HEK293 (cell line): ENCODE data around the gene AGAP5.

Experiments
- CTCF ChIA-PET: fragments of 350-600 bp; formaldehyde crosslinking; extraction: SDS; loops from one replicate; lab custom pipeline; 2021; ENCODE audit warnings: antibody characterized with exemption; lab: Yijun Ruan, JAX
- POLR2A ChIA-PET: fragments of 300-600 bp; formaldehyde crosslinking; extraction: SDS; loops from one replicate; lab custom pipeline; 2020; ENCODE audit warnings: antibody characterized with exemption, inconsistent platforms; lab: Yijun Ruan, JAX
- H3K27ac ChIP-seq: fragments of 200-500 bp; sonication (Bioruptor generic); 2 replicates; pipeline ENCODE4 v1.5.1; 2014; ENCODE audit warnings: low read depth, low read length, control low read depth, inconsistent platforms; ENCODE audit errors: extremely low read depth
- H3K36me3 ChIP-seq, 2 experiments: fragments of 200-500 bp in 1 of 2; sonication (Bioruptor generic) in 1 of 2; 1 replicate in 1 of 2; 2 replicates in 1 of 2; pipeline ENCODE4 v1.5.1; 2014 to 2017; ENCODE audit warnings: inconsistent platforms in 2 of 2, low read length in 2 of 2; ENCODE audit not compliant: control insufficient read depth in 2 of 2, insufficient read depth in 1 of 2
- H3K4me1 ChIP-seq: fragments of 200-500 bp; sonication (Bioruptor generic); 2 replicates; pipeline ENCODE4 v1.5.1; 2014; ENCODE audit warnings: mild to moderate bottlenecking, low read length, inconsistent platforms; ENCODE audit not compliant: control insufficient read depth, insufficient read depth
- H3K4me3 ChIP-seq: 2 replicates; pipeline ENCODE4 v1.5.1; 2011; ENCODE audit warnings: low read depth, mild to moderate bottlenecking, control low read depth, low read length, moderate library complexity
- H3K9me3 ChIP-seq: fragments of 200-500 bp; sonication (Bioruptor generic); 2 replicates; pipeline ENCODE4 v1.5.1; 2014; ENCODE audit warnings: low read depth, low read length, inconsistent platforms; ENCODE audit not compliant: control insufficient read depth, insufficient read depth
- CTCF ChIP-seq: fragments of 450-650 bp; formaldehyde crosslinking; IDR thresholded peaks from 2 replicates; pipeline ENCODE4 v1.5.1; 2016; ENCODE audit warnings: missing biosample characterization, missing genetic modification characterization
- MZF1 ChIP-seq: fragments of 450-650 bp; formaldehyde crosslinking; IDR thresholded peaks from 2 replicates; pipeline ENCODE4 v1.5.1; 2017; ENCODE audit warnings: missing biosample characterization, missing genetic modification characterization, borderline replicate concordance
- REPIN1 ChIP-seq: fragments of 450-650 bp; formaldehyde crosslinking; IDR thresholded peaks from 2 replicates; pipeline ENCODE4 v1.5.1; 2017; ENCODE audit warnings: missing biosample characterization, missing genetic modification characterization, low read depth
- ZBTB17 ChIP-seq: fragments of 450-650 bp; formaldehyde crosslinking; IDR thresholded peaks from 2 replicates; pipeline ENCODE4 v1.5.1; 2016; ENCODE audit warnings: missing biosample characterization, missing genetic modification characterization
- ZEB2 ChIP-seq: fragments of 450-650 bp; formaldehyde crosslinking; IDR thresholded peaks from 2 replicates; pipeline ENCODE4 v1.5.1; 2016; ENCODE audit warnings: missing biosample characterization, missing genetic modification characterization
- ZNF121 ChIP-seq: fragments of 450-650 bp; formaldehyde crosslinking; IDR thresholded peaks from 2 replicates; pipeline ENCODE4 v1.5.1; 2016; ENCODE audit warnings: missing biosample characterization, missing genetic modification characterization
- ZNF133 ChIP-seq: fragments of 450-650 bp; formaldehyde crosslinking; IDR thresholded peaks from 2 replicates; pipeline ENCODE4 v1.5.1; 2016; ENCODE audit warnings: missing biosample characterization, missing genetic modification characterization
- ZNF157 ChIP-seq: fragments of 450-650 bp; formaldehyde crosslinking; IDR thresholded peaks from 2 replicates; pipeline ENCODE4 v1.5.1; 2016; ENCODE audit warnings: missing biosample characterization, missing genetic modification characterization
- ZNF302 ChIP-seq: fragments of 450-650 bp; formaldehyde crosslinking; IDR thresholded peaks from 2 replicates; pipeline ENCODE4 v1.5.1; 2016; ENCODE audit warnings: missing biosample characterization, missing genetic modification characterization, low read depth
- ZNF701 ChIP-seq: fragments of 450-650 bp; formaldehyde crosslinking; IDR thresholded peaks from 2 replicates; pipeline ENCODE4 v1.5.1; 2016; ENCODE audit warnings: missing biosample characterization, missing genetic modification characterization
- ZNF768 ChIP-seq: fragments of 450-650 bp; formaldehyde crosslinking; IDR thresholded peaks from 2 replicates; pipeline ENCODE4 v1.5.1; 2018; ENCODE audit warnings: missing biosample characterization, mild to moderate bottlenecking, missing genetic modification characterization
- ZSCAN4 ChIP-seq: fragments of 450-650 bp; formaldehyde crosslinking; IDR thresholded peaks from 2 replicates; pipeline ENCODE4 v1.5.1; 2017; ENCODE audit warnings: missing biosample characterization, missing genetic modification characterization
- TF ChIP-seq, protein P1 (sequence below): fragments of 450-650 bp; formaldehyde crosslinking; IDR thresholded peaks from 2 replicates; pipeline ENCODE4 v1.5.1; 2017; ENCODE audit warnings: missing biosample characterization, missing genetic modification characterization
- TF ChIP-seq, protein P2 (sequence below): fragments of 450-650 bp; formaldehyde crosslinking; IDR thresholded peaks from 2 replicates; pipeline ENCODE4 v1.5.1; 2016; ENCODE audit warnings: missing biosample characterization, missing genetic modification characterization

Gene AGAP5

GRCh38 chr10:73644015-73644743 lies 53.7 kb downstream of the AGAP5 start (continued):
- TF ChIP-seq CTCF (tag by site-specific recombination): peak; percentile 79
- no peak for TF ChIP-seq ZEB2 (tag by site-specific recombination)
- TF ChIP-seq ZNF302 (tag by site-specific recombination): no peak
- no peak for TF ChIP-seq ZNF768
- TF ChIP-seq ZBTB17 (tag by site-specific recombination): peak; percentile 42; the same call in 1 of the 2 replicates
- TF ChIP-seq, protein P1, sequence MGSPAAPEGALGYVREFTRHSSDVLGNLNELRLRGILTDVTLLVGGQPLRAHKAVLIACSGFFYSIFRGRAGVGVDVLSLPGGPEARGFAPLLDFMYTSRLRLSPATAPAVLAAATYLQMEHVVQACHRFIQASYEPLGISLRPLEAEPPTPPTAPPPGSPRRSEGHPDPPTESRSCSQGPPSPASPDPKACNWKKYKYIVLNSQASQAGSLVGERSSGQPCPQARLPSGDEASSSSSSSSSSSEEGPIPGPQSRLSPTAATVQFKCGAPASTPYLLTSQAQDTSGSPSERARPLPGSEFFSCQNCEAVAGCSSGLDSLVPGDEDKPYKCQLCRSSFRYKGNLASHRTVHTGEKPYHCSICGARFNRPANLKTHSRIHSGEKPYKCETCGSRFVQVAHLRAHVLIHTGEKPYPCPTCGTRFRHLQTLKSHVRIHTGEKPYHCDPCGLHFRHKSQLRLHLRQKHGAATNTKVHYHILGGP (tag by site-specific recombination): no peak
- TF ChIP-seq ZNF157 (tag by site-specific recombination): no peak
- TF ChIP-seq MZF1 (tag by site-specific recombination): no peak
- no peak for TF ChIP-seq REPIN1
- TF ChIP-seq ZNF133: no peak
- TF ChIP-seq ZSCAN4 (tag by site-specific recombination): no peak

DNA sequence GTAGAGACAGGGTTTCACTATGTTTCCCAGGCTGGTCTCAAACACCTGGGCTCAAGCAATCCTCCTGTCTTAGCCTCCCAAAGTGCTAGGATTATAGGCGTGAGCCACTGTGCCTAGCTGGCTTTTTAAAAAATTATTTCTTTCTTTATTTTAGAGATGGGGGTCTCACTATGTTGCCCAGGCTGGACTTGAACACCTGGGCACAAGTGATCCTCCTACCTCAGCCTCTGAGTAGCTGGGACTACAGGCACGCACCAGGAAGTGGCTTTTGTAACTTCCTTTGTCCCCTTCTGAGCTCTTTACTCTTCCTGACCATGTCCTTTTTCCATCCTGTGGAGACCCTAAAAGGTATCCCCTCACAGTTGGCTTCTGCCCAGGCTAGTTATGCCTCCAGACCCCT lies 54.5 kb downstream of the AGAP5 start:
- POLR2A ChIA-PET: interaction anchor here (0.6 to 1.1 kb wide), 3 partner anchors 17 to 386 kb away, joined by 3 to 4 read pairs (median 3); no protein-coding TSS in a partner anchor

More for the DNA sequence above, 54.5 kb downstream of the AGAP5 start:
- H3K4me1 ChIP-seq: no peaks in the 10 kb centered on the region
- no peaks in the 10 kb centered on the region for H3K36me3 ChIP-seq
- H3K9me3 ChIP-seq: no peaks in the 10 kb centered on the region
- no peak overlapping the region for H3K4me3 ChIP-seq
- H3K27ac ChIP-seq: no peak overlapping the region
- peak; percentile 80 for TF ChIP-seq ZNF121 (tag by site-specific recombination)
- TF ChIP-seq, protein P2, sequence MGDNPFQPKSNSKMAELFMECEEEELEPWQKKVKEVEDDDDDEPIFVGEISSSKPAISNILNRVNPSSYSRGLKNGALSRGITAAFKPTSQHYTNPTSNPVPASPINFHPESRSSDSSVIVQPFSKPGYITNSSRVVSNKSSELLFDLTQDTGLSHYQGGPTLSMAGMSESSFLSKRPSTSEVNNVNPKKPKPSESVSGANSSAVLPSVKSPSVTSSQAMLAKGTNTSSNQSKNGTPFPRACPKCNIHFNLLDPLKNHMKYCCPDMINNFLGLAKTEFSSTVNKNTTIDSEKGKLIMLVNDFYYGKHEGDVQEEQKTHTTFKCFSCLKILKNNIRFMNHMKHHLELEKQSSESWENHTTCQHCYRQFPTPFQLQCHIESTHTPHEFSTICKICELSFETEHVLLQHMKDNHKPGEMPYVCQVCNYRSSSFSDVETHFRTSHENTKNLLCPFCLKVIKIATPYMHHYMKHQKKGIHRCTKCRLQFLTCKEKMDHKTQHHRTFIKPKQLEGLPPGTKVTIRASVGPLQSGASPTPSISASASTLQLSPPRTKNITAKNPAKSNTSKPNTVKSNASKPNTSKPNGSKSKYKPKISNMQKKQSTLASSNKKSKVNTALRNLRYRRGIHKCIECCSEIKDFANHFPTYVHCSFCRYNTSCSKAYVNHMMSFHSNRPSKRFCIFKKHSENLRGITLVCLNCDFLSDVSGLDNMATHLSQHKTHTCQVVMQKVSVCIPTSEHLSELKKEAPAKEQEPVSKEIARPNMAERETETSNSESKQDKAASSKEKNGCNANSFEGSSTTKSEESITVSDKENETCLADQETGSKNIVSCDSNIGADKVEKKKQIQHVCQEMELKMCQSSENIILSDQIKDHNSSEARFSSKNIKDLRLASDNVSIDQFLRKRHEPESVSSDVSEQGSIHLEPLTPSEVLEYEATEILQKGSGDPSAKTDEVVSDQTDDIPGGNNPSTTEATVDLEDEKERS (tag by site-specific recombination): no peak
- no peak for TF ChIP-seq ZNF701 (tag by site-specific recombination)
- CTCF ChIA-PET: interaction anchor here (0.6 to 9.1 kb wide), 22 partner anchors 8 to 1543 kb away, joined by 3 to 168 read pairs (median 5); partner anchors contain the start of gene USP54
